WTC11 (cell line): ENCODE measurements around the gene CAVIN1.

Source experiments
- AFF4 ChIP-seq: sonication (generic); formaldehyde crosslinking; IDR thresholded peaks from 2 replicates; pipeline ENCODE4 v1.8.1; 2023; ENCODE audit warnings: mild to moderate bottlenecking, missing genetic modification reagents, borderline replicate concordance
- ATF3 ChIP-seq: sonication (generic); formaldehyde crosslinking; conservative IDR thresholded peaks from 2 replicates; pipeline ENCODE4 v1.8.1; 2022; ENCODE audit warnings: mild to moderate bottlenecking, missing genetic modification reagents
- CTCF ChIP-seq: fragments of 200-600 bp; IDR thresholded peaks from 2 replicates; pipeline ENCODE4 v1.8.0; 2022; ENCODE audit warnings: antibody characterized with exemption
- E2F5 ChIP-seq: sonication (generic); formaldehyde crosslinking; IDR thresholded peaks from 2 replicates; pipeline ENCODE4 v1.8.1; 2022; ENCODE audit warnings: mild to moderate bottlenecking, moderate library complexity, missing genetic modification reagents
- JUN ChIP-seq: sonication (generic); formaldehyde crosslinking; IDR thresholded peaks from 2 replicates; pipeline ENCODE4 v1.8.0; 2023; ENCODE audit warnings: mild to moderate bottlenecking, missing genetic modification reagents

- TF ChIP-seq AFF4 (no peak), ATF3 (CRISPR knock-in tag) (no peak), CTCF (no peak), JUN (CRISPR knock-in tag) (no peak), E2F5 (CRISPR knock-in tag) (no peak)
Observed at GRCh38 chr17:42354956-42355843, 67.9 kb downstream of the CAVIN1 start.
